ENCODE measurements around the gene IGF1R.

IGF1R gene

DNA sequence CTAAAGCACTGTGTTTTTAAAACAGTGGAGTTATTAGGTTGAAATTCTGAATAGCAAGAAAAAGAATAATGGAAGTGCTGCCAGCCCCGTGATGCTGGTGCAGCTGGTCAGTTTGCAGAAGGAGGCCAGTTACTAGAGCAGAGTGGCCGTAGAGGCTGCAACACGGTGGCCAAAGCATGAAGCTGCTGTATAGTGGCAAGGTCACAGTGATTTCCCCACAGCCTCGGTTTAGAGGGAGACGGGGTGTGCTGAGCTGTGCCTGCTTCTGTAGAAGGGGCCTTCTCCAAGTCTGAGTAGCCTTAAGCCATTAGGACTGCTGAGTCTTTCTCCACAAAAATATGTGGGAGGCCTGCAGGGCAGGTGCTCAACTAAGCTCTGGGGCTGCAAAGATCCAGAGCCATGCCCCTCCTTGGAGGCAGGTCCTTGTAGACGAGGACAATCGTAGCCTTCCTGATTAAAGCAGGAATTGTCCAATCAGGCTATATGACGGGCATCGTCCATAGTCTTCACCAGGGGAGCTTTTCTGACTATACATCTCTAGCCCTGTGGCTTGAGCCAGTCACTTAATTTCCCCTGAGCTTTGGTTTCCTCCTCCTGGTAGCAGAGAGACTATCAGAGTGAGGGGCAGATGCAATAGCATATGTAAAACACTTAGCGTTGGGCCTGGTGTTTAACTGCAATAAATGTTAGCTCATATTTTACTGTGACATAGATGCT is 207.6 kb downstream of the IGF1R start:
- DNase-seq (ENCODE audit: low read depth) = no peak
- TF ChIP-seq, protein P1, sequence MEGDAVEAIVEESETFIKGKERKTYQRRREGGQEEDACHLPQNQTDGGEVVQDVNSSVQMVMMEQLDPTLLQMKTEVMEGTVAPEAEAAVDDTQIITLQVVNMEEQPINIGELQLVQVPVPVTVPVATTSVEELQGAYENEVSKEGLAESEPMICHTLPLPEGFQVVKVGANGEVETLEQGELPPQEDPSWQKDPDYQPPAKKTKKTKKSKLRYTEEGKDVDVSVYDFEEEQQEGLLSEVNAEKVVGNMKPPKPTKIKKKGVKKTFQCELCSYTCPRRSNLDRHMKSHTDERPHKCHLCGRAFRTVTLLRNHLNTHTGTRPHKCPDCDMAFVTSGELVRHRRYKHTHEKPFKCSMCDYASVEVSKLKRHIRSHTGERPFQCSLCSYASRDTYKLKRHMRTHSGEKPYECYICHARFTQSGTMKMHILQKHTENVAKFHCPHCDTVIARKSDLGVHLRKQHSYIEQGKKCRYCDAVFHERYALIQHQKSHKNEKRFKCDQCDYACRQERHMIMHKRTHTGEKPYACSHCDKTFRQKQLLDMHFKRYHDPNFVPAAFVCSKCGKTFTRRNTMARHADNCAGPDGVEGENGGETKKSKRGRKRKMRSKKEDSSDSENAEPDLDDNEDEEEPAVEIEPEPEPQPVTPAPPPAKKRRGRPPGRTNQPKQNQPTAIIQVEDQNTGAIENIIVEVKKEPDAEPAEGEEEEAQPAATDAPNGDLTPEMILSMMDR (IDR thresholded peaks at IDR 0.05; ENCODE audit: low read depth, low read length, missing control alignments) = no peak
- no peak overlapping the region for H3K4me3 ChIP-seq (ENCODE audit: low read depth, low read length)

DNA sequence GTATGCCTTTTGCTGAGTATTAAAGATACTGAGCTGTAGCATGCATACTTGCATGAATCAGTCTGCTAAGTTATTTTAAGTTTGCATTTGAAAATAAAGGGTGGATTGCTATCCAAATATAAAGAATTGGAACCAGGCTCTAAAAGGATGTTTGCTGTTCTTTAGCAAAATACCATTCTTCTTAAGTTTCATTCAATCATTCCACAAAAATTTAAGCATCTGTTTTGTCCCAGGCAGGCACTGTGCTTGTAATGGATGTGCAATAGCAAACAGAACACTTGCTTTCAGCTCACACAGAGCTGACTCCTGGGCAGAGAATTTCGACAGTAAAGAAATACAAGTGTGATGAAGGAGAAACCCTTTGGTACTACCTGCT is 208.2 kb downstream of the IGF1R start:
- H3K4me3 ChIP-seq (ENCODE audit: low read depth, low read length) = no peak overlapping the region
- no peak for DNase-seq (ENCODE audit: low read depth)
- TF ChIP-seq, protein P1 (IDR thresholded peaks at IDR 0.05; ENCODE audit: low read depth, low read length, missing control alignments) = no peak

DNA sequence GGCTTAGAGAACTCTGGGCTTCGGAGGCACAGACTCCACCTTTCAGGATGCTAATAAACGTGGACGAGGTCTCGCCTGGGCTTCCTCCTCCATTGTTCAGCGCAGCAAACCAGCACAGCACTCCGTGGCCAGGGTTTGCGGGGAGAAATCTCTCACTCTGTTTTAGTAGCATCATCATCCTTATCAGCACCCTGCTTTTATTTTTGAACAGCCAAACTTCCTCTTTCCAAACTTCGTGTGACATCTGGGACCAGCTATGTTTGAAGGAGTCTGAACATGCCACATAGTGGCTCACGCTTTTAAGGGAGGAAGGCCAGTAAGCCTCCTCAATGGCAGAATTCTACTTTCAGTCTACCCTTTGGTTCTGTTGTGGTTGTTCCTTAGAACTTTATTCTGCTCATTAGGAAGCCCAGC is 210.3 kb downstream of the IGF1R start:
- DNase-seq (ENCODE audit: low read depth) = no peak
- no peak overlapping the region for H3K4me3 ChIP-seq (ENCODE audit: low read depth, low read length)
- TF ChIP-seq, protein P1 (IDR thresholded peaks at IDR 0.05; ENCODE audit: low read depth, low read length, missing control alignments) = no peak

DNA sequence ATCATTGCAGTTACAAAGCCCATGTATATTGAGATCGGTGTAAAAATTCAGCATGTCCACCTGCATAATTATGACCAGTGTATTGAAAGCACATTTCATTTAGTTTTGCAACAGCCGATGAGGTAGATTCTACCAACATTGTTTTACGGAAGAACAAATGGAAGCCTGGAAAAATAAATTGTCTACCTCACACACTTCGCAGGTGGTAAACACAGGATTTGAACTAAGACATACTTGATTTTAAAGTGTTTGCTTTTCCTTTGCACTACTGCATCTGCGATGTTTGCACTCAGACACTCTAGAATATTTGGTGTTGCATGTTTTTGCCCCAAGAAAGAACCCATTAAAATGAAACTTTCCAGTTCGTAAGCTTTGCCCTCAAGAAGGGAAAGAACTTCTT is 210.8 kb downstream of the IGF1R start:
- no peak for DNase-seq (ENCODE audit: low read depth)
- no peak overlapping the region for H3K4me3 ChIP-seq (ENCODE audit: low read depth, low read length)
- TF ChIP-seq, protein P1 (IDR thresholded peaks at IDR 0.05; ENCODE audit: low read depth, low read length, missing control alignments) = no peak

DNA sequence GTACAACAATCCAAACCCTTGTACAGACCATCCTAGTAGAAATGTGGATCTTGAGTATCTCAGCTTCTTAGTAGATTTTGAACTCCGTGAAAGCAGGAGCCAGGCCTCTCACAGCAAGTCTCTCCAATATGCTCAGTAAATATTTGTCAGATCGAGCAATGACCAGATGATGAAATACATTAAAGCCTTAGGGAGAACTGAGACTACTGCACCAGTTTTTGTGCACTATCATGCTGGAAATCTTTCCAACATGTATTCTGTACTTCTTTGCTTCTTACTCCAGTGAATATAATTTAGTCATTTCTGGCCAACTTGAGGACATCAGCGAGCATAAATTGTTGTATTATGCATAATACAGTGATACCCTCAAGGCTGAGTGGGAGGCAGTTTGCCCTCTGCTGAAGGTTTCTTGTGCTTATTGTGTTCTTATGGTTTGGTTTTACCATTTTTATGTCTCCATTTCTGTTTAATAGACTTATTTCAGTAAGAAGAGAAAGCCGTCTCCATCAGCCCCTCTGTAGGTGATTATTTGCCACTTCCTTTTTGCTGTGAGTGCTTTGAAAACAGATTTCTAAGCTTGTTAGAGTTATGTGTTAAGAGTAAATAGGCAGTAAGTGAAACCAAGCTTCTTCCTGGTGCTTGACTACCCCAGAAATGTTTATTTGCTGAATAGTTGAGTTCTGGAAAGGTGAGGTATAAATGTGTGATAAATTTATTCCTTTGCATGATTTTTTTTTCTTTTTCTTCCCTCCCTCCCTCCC is 212.1 kb downstream of the IGF1R start:
- TF ChIP-seq, protein P1 (IDR thresholded peaks at IDR 0.05; ENCODE audit: low read depth, low read length, missing control alignments) = no peak
- H3K4me3 ChIP-seq (ENCODE audit: low read depth, low read length) = no peak overlapping the region
- no peak for DNase-seq (ENCODE audit: low read depth)

DNA sequence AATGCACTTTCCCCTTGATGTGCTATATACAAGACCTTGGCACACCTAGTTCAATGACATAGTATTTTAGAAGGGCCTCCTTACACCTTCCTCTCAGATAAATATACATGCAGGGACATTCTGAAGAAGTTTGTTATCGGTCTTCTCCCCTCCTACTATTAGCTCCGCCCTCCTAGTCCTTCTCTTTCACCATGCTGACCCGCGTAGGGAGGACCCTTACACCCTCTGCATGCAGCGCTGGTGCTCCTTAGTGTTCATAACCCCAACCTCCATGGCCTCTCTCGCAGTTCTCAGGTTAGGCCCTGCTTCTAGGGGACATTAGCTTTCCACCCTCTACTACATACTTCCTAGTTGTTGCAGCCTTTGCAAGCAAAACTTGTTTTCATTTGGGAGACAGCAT is 212.8 kb downstream of the IGF1R start:
- TF ChIP-seq, protein P1 (IDR thresholded peaks at IDR 0.05; ENCODE audit: low read depth, low read length, missing control alignments) = no peak
- no peak for DNase-seq (ENCODE audit: low read depth)
- H3K4me3 ChIP-seq (ENCODE audit: low read depth, low read length) = no peak overlapping the region

All from GM12864 (cell line).